Endothelial cell of umbilical vein (primary cell): Measurements from ENCODE around the gene NUDT12. TPM values are rescaled to one million over a fixed set of nuclear protein-coding genes. Genes with fewer than 3 reads are reported as not detected.

Experiments
- BruUV-seq: library from RNA; stranded (reverse); fragments of 400-500 nt; replicated peaks from 2 replicates; lab custom pipeline; 2021; lab: Mats Ljungman, UMichigan
- CTCF ChIA-PET: fragments of 300-600, 350-600 bp; sonication (Branson Sonifier 250); formaldehyde crosslinking; loops from one replicate; lab custom pipeline; 2021; ENCODE audit warnings: antibody characterized with exemption, inconsistent platforms; lab: Charles Lee
- POLR2A ChIA-PET: fragments of 300-600, 350-600 bp; sonication (Branson Sonifier 250); formaldehyde crosslinking; loops from one replicate; lab custom pipeline; 2021; ENCODE audit warnings: antibody characterized with exemption, inconsistent platforms; lab: Charles Lee
- DNase-seq: peaks from one replicate; pipeline ENCODE4 v3.0.0-alpha.2; 2011; ENCODE audit warnings: low read depth, low spot score
- FAIRE-seq: peaks from 2 replicates; lab custom pipeline; 2011; peaks lifted over from hg19 to GRCh38; lab: Jason Lieb, UNC
- H2AFZ ChIP-seq: 2 replicates; pipeline ENCODE4 v1.6.0; 2012; ENCODE audit warnings: low read depth, low read length, control low read depth, inconsistent platforms
- H3K27ac ChIP-seq: 2 replicates; pipeline ENCODE4 v1.5.1; 2011; ENCODE audit warnings: low read depth, mild to moderate bottlenecking, control low read depth, low read length, moderate library complexity; ENCODE audit not compliant: insufficient read depth
- H3K27me3 ChIP-seq, 2 experiments: 2 replicates each; pipeline versions ENCODE4 v1.6.0 to v1.6.1; 2011; ENCODE audit warnings: low read length in 2 of 2, mixed read lengths in 1 of 2; ENCODE audit not compliant: control insufficient read depth in 2 of 2, insufficient read depth in 2 of 2
- H3K36me3 ChIP-seq, 2 experiments: 2 replicates in 1 of 2; 3 replicates in 1 of 2; pipeline ENCODE4 v1.5.1; 2011; ENCODE audit warnings: low read length in 2 of 2, mild to moderate bottlenecking in 1 of 2, moderate library complexity in 1 of 2; ENCODE audit not compliant: control insufficient read depth in 2 of 2, insufficient read depth in 2 of 2; ENCODE audit errors: extremely low read depth in 1 of 2
- H3K4me1 ChIP-seq: 3 replicates; pipeline ENCODE4 v1.5.1; 2011; ENCODE audit warnings: mild to moderate bottlenecking, low read length; ENCODE audit not compliant: control insufficient read depth, insufficient read depth; ENCODE audit errors: extremely low read depth
- H3K4me2 ChIP-seq: 2 replicates; pipeline ENCODE4 v1.6.1; 2011; ENCODE audit warnings: low read length, control low read depth, mixed read lengths; ENCODE audit not compliant: insufficient read depth
- H3K4me3 ChIP-seq, 3 experiments: fragments of 200-600 bp in 1 of 3; sonication (generic), shearing (Covaris generic) in 1 of 3; replicated peaks in 1 of 3; 2 replicates each; pipeline ENCODE4 v1.5.1; 2011 to 2016; ENCODE audit warnings: control low read depth in 3 of 3, low read length in 3 of 3, mild to moderate bottlenecking in 2 of 3, inconsistent platforms in 1 of 3, low read depth in 1 of 3, moderate library complexity in 1 of 3; ENCODE audit not compliant: insufficient read depth in 1 of 3
- H3K79me2 ChIP-seq: 2 replicates; pipeline ENCODE4 v1.6.0; 2012; ENCODE audit warnings: low read length, inconsistent platforms; ENCODE audit not compliant: control insufficient read depth, insufficient read depth
- H3K9ac ChIP-seq: replicated peaks from 2 replicates; pipeline ENCODE3; 2011; ENCODE audit warnings: low read length, control low read depth; ENCODE audit not compliant: insufficient read depth; ENCODE audit errors: extremely low read depth
- H3K9me1 ChIP-seq: replicated peaks from 3 replicates; pipeline ENCODE4 v1.6.0; 2011; ENCODE audit warnings: mild to moderate bottlenecking, low read length; ENCODE audit not compliant: control insufficient read depth, insufficient read depth; ENCODE audit errors: extremely low read depth
- H3K9me3 ChIP-seq: replicated peaks from 2 replicates; pipeline ENCODE4 v1.5.1; 2012; ENCODE audit warnings: low read length, inconsistent platforms; ENCODE audit not compliant: control insufficient read depth, insufficient read depth
- H4K20me1 ChIP-seq: replicated peaks from 2 replicates; pipeline ENCODE3; 2011; ENCODE audit warnings: mild to moderate bottlenecking, low read length; ENCODE audit not compliant: control insufficient read depth, insufficient read depth; ENCODE audit errors: extremely low read depth
- EZH2 ChIP-seq: IDR thresholded peaks from 2 replicates; pipeline ENCODE4 v1.6.1; 2012; ENCODE audit warnings: borderline replicate concordance, low read depth, mild to moderate bottlenecking, moderate library complexity, low read length, inconsistent platforms; ENCODE audit not compliant: severe bottlenecking
- FOS ChIP-seq: IDR thresholded peaks from 2 replicates; pipeline ENCODE4 v1.6.1; 2011; ENCODE audit warnings: mild to moderate bottlenecking, low read length, moderate library complexity, borderline replicate concordance; ENCODE audit not compliant: insufficient read depth
- GATA2 ChIP-seq: IDR thresholded peaks from 2 replicates; pipeline ENCODE4 v1.7.0; 2011; ENCODE audit warnings: low read depth, mild to moderate bottlenecking, moderate library complexity, mixed read lengths, low read length; ENCODE audit not compliant: insufficient read length, insufficient read depth
- JUN ChIP-seq: IDR thresholded peaks from 2 replicates; pipeline ENCODE4 v1.6.1; 2011; ENCODE audit warnings: borderline replicate concordance, low read depth; ENCODE audit not compliant: insufficient read length, insufficient read depth
- MYC ChIP-seq: IDR thresholded peaks from one replicate; pipeline ENCODE4 v1.6.1; 2011; ENCODE audit warnings: mild to moderate bottlenecking, low read depth, low read length
- POLR2A ChIP-seq: IDR thresholded peaks from 2 replicates; pipeline ENCODE4 v1.6.1; 2012; ENCODE audit warnings: low read depth, mild to moderate bottlenecking, control low read depth, low read length
- POLR2AphosphoS5 ChIP-seq: IDR thresholded peaks from 2 replicates; pipeline ENCODE4 v1.6.1; 2012; ENCODE audit warnings: low read depth, mild to moderate bottlenecking, control low read depth, low read length, moderate library complexity; ENCODE audit not compliant: insufficient read depth
- dilution Hi-C: fragments of 300-500 bp; cut with MboI; formaldehyde crosslinking; loops from one replicate; pipeline ENCODE4 v1.15.0; 2019; ENCODE audit warnings: low sequenced_read_pairs; ENCODE audit not compliant: extremely low pct_ligation_motif_present
- intact Hi-C: fragments of 100-400 bp; cut with micrococcal nuclease; formaldehyde crosslinking; loops from one replicate; pipeline ENCODE4 v1.10.0; 2022
- polyA plus RNA-seq, 4 experiments: library from polyadenylated mRNA; depleted of rRNA in 3 of 4; stranded (reverse) in 3 of 4; unstranded in 1 of 4; fragments of >200 nt; gene quantifications; 2 replicates each; pipeline versions ENCODE4 v1.2.1 to v1.2.3, GENCODE V29; 2011 to 2012; ENCODE audit warnings: missing spikeins in 1 of 4
- total RNA-seq: library from RNA; stranded (reverse); gene quantifications from 2 replicates; pipeline ENCODE4 v1.2.3, GENCODE V29; 2021
- TF ChIP-seq, protein P1 (sequence below), 2 donors: IDR thresholded peaks; 1 replicate in 1 of 2; 2 replicates in 1 of 2; pipeline ENCODE4 v1.5.1; 2011; ENCODE audit warnings: low read length in 2 of 2, mild to moderate bottlenecking in 2 of 2, moderate library complexity in 2 of 2, control low read depth in 1 of 2, inconsistent platforms in 1 of 2, low read depth in 1 of 2; ENCODE audit not compliant: insufficient read depth in 1 of 2; ENCODE audit errors: extremely low read depth in 1 of 2
- TF ChIP-seq, protein P2 (sequence below): IDR thresholded peaks from 2 replicates; pipeline ENCODE4 v1.6.1; 2011; ENCODE audit not compliant: insufficient read depth, insufficient read length

Gene NUDT12
- total and polyA plus RNA-seq, 2 donors (not counting 3 experiments of a cell fraction or from before 2014, with no cell fraction given) = 1.3 to 4.9 TPM

DNA sequence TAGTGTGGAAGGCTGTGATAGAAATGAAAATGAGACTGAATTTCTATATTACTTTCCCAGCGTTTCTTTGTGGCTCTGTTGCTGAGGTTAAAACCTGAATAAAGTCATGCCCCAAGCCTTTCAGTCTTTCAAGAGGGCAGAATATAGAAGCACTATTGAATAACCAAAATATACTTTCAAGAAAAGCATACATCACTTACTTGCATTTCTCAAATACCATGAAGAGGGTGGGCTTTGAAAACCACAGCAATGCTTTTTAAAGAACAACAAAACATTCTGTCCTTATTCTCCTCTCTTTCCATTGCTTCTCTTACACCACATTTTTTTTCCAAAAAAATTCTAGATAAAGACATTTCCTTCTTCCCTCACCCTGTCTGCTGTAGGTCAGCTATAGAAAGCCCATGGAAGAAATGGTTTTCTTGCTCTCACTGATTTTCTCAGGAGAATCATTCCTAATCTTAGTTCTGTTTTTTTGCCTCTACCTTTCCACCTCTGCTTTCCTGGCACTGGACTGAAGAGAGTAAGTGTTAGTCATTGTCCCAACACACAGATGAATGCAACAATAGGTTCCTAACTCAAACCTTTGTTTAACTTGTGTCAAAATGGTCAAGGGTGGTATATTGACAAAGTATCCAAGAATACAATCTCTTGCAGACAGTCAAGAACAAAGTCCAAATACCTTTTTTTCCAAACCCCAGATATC lies 51.6 kb downstream of the NUDT12 start:
- ChIA-PET CTCF (no interaction called here), POLR2A (no interaction called here)
- Histone ChIP-seq H4K20me1 (no peaks in the 10 kb centered on the region), H3K79me2 (no peaks in the 10 kb centered on the region), H3K4me3 (no peak overlapping the region), H3K27ac (no peak overlapping the region), H3K4me2 (no peak overlapping the region), H3K9me3 (no peaks in the 10 kb centered on the region), H3K36me3 (no peaks in the 10 kb centered on the region), H3K9me1 (no peaks in the 10 kb centered on the region), H3K4me1 (no peaks in the 10 kb centered on the region), H3K9ac (no peak overlapping the region), H3K27me3 (peaks cover 0 to 3% of the 10 kb centered on the region in 2 experiments), H2AFZ (no peak overlapping the region)
- dilution Hi-C loops (no loop called here), intact Hi-C loops (no loop called here)
- FAIRE-seq (no peak), DNase-seq (no peak)
- no TSS peak for BruUV-seq
- no peak for TF ChIP-seq POLR2AphosphoS5
- TF ChIP-seq, protein P1, sequence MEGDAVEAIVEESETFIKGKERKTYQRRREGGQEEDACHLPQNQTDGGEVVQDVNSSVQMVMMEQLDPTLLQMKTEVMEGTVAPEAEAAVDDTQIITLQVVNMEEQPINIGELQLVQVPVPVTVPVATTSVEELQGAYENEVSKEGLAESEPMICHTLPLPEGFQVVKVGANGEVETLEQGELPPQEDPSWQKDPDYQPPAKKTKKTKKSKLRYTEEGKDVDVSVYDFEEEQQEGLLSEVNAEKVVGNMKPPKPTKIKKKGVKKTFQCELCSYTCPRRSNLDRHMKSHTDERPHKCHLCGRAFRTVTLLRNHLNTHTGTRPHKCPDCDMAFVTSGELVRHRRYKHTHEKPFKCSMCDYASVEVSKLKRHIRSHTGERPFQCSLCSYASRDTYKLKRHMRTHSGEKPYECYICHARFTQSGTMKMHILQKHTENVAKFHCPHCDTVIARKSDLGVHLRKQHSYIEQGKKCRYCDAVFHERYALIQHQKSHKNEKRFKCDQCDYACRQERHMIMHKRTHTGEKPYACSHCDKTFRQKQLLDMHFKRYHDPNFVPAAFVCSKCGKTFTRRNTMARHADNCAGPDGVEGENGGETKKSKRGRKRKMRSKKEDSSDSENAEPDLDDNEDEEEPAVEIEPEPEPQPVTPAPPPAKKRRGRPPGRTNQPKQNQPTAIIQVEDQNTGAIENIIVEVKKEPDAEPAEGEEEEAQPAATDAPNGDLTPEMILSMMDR (IDR thresholded peaks at IDR 0.05; ENCODE audit: extremely low read depth in 1 of 2, insufficient read depth in 1 of 2, low read depth in 1 of 2, low read length in 2 of 2) = no peak
- TF ChIP-seq EZH2 = no peak
- TF ChIP-seq GATA2 = no peak
- no peak for TF ChIP-seq MYC
- no peak for TF ChIP-seq POLR2A
- no peak for TF ChIP-seq JUN
- no peak for TF ChIP-seq FOS
- TF ChIP-seq, protein P2, sequence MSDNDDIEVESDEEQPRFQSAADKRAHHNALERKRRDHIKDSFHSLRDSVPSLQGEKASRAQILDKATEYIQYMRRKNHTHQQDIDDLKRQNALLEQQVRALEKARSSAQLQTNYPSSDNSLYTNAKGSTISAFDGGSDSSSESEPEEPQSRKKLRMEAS = no peak
